Activated CD8-positive, alpha-beta memory T cell treated with anti-CD3 and anti-CD28 coated beads, Interleukin-2, amount 50 U/mL, for 48 hours (primary cell): Measurements from ENCODE around the gene HIPK3.
"Not testable (repeated sequence)": the region's sequence is repeated elsewhere in the genome, so short reads cannot be mapped to it uniquely, and the experiment has no call there.

Experiments used
- DNase-seq: peaks from one replicate; pipeline ENCODE4 v3.0.0-alpha.2; 2020

HIPK3 gene

GRCh38 chr11:33259869-33260268 lies 2.7 kb downstream of the HIPK3 start:
- no peak for DNase-seq

- DNase-seq: not testable (repeated sequence)
Observed at GRCh38 chr11:33261350-33261749, 4.2 kb downstream of the HIPK3 start.

GRCh38 chr11:33262011-33262645 lies 4.9 kb downstream of the HIPK3 start:
- DNase-seq: no peak

GRCh38 chr11:33263549-33263948 lies 6.4 kb downstream of the HIPK3 start:
- no peak for DNase-seq

GRCh38 chr11:33264926-33265325 lies 7.7 kb downstream of the HIPK3 start:
- DNase-seq: no peak

GRCh38 chr11:33266393-33267215 lies 9.4 kb downstream of the HIPK3 start:
- no peak for DNase-seq

- DNase-seq: no peak
Observed at GRCh38 chr11:33268945-33269540, 11.9 kb downstream of the HIPK3 start.

GRCh38 chr11:33269822-33270221 lies 12.6 kb downstream of the HIPK3 start:
- no peak for DNase-seq

- DNase-seq: no peak
Observed at GRCh38 chr11:33271059-33271458, 13.9 kb downstream of the HIPK3 start.

- DNase-seq: no peak
Observed at GRCh38 chr11:33272338-33273107, 15.3 kb downstream of the HIPK3 start.

- DNase-seq: no peak
Observed at GRCh38 chr11:33273656-33274055, 16.5 kb downstream of the HIPK3 start.

GRCh38 chr11:33280411-33280810 lies 23.2 kb downstream of the HIPK3 start:
- no peak for DNase-seq

- no peak for DNase-seq
Observed at GRCh38 chr11:33281758-33282157, 24.6 kb downstream of the HIPK3 start.

GRCh38 chr11:33284818-33285217 lies 27.6 kb downstream of the HIPK3 start:
- DNase-seq: no peak

- DNase-seq: no peak
Observed at GRCh38 chr11:33290319-33290718, 33.1 kb downstream of the HIPK3 start.

GRCh38 chr11:33291004-33291777 lies 34.0 kb downstream of the HIPK3 start:
- DNase-seq: no peak

- no peak for DNase-seq
Observed at GRCh38 chr11:33292311-33292710, 35.1 kb downstream of the HIPK3 start.

- DNase-seq: no peak
Observed at GRCh38 chr11:33294224-33294623, 37.0 kb downstream of the HIPK3 start.

- no peak for DNase-seq
Observed at GRCh38 chr11:33294797-33295196, 37.6 kb downstream of the HIPK3 start.

GRCh38 chr11:33296695-33297094 lies 39.5 kb downstream of the HIPK3 start:
- no peak for DNase-seq

- DNase-seq: no peak
Observed at GRCh38 chr11:33303541-33303940, 46.4 kb downstream of the HIPK3 start.

- DNase-seq: not testable (repeated sequence)
Observed at GRCh38 chr11:33306821-33307220, 49.6 kb downstream of the HIPK3 start.
